DLD1 (cell line): ENCODE results near the gene FTSJ3.
"Not testable (repeated sequence)": the region's sequence is repeated elsewhere in the genome, so short reads cannot be mapped to it uniquely, and the experiment has no call there.

Source experiments
- in situ Hi-C: cut with HindIII; loops from 2 replicates; pipeline ENCODE4 v1.10.0; 2017; ENCODE audit warnings: low sequenced_read_pairs

Gene FTSJ3

DNA sequence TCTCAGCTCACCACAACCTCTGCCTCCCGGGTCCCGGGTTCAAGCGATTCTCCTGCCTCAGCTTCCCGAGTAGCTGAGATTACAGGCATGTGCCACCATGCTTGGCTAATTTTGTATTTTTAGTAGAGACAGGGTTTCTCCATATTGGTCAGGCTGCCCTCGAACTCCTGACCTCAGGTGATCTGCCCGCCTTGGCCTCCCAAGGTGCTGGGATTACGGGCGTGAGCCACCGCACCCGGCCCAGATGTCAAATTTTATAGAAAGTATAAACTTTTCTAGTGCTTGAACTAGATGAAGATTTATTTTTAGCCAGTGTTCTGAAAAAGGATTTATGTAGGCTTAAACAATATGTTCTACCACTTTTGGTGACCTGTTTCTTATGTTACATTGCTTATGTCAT lies 31.1 kb downstream of the FTSJ3 start:
- in situ Hi-C loops = not testable (repeated sequence)

DNA sequence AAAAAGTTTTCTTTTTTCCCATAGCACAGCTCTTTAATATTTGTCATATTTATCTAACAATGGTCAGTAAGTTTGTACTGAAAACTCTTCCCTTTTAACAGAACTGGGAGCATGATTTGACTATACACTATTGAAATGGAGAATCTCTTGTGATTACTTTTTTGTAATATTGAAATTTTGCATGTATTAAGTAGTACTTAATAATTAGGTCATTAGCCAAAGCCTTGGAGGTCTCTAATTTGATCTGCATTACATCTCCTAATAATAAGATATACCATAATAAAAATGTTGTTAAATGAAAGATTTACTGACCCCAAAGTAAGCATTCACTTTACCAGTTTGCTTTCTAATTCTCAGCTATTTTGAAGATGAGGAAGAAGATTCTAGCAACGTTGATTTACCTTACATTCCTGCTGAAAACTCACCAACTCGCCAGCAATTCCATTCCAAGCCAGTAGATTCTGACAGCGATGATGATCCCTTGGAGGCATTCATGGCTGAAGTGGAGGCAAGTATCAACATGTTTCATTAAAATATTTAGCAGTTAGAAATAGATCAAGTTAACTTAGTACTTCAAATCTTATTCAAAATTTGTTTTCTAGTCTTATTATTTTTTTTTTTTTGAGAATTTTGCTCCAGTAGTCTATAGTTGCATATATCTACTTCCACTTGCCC lies 35.3 kb downstream of the FTSJ3 start:
- in situ Hi-C loops = no loop called here

GRCh38 chr17:63790057-63790456 lies 37.4 kb downstream of the FTSJ3 start:
- in situ Hi-C loops = no loop called here

- in situ Hi-C loops = no loop called here
These were observed 40.3 kb downstream of the FTSJ3 start for GRCh38 chr17:63786971-63787711.

- in situ Hi-C loops = no loop called here
These were observed 41.3 kb downstream of the FTSJ3 start for GRCh38 chr17:63786117-63786516.

- in situ Hi-C loops = no loop called here
These were observed 41.9 kb downstream of the FTSJ3 start for GRCh38 chr17:63785556-63785955.

DNA sequence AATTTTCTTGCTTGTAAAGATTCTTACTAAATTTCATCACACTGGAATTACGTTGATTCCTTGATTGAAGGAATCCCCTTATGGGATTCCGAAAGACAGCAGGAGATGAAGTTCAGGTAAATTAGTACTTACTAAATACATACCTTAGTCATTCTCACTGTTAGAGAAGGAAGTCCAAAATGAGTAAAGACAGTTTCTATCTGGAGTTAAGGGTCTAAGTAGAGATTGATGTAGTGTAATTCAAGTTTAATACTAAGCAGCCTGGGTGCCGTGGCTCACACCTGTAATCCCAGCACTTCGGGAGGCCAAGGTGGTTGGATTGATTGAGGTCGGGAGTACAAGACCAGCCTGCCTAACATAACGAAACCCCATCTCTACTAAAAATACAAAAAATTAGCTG lies 43.9 kb downstream of the FTSJ3 start:
- in situ Hi-C loops = loop anchor here (5.0 kb wide), 1 partner anchor 34 kb away; no protein-coding TSS in a partner anchor

DNA sequence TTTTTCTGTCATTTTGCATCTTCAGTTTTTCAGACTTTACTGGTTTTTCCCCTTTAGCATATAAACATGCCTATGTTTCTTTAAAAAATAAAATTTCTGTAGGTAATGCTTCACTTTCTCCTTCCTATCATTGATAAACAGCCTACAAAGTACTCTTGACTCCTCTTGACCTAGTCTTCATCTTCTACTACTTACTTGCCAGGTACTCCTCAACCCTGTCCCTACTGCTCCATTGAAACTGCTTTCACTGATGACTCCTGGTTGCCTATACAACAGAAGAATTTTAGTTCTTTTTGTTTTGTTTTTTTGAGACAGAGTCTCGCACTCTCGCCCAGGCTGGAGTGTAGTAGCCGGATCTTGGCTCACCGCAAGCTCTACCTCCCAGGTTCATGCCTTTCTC lies 46.5 kb downstream of the FTSJ3 start:
- in situ Hi-C loops = loop anchor here (5.0 kb wide), 1 partner anchor 36 kb away; no protein-coding TSS in a partner anchor

DNA sequence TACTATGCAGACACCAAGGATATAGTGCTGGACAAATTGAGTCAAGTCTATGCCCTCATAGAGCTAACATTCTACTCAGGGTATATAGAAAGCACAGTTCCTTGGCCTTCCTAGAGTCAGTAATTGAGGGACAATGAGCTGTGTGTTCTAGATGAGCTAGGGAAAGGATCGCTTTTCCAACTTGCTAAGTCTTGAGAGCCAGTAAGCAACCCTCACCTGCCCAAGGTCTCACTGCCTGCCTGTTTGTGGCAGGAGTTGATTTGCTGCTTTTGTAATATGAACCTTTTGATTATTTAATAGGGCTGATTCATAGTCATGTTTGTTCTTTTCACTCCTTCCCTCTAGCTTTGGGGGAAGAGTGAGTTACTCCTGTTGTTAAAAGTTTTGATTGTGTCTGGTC lies 47.0 kb downstream of the FTSJ3 start:
- in situ Hi-C loops = loop anchor here (5.0 kb wide), 1 partner anchor 37 kb away; no protein-coding TSS in a partner anchor

DNA sequence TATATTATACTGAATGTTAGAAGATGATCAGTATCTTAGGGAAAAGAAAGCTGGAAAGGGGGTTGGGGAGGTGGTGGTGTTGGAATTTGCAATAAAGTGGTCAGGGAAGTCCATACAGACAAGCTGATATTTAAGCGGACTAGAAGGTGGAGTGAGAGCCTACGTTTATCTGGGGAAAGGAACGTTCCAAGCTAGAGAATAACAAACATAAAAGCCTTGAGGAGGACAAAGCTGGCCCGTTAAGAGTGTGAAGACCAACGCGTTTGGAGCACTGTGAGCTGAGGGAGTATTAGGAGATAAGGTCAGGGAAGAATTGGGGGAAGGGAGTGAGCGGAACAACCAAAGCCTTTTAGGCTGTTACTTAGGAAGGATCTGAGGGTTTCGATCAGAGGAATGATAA lies 52.0 kb downstream of the FTSJ3 start:
- in situ Hi-C loops = no loop called here

DNA sequence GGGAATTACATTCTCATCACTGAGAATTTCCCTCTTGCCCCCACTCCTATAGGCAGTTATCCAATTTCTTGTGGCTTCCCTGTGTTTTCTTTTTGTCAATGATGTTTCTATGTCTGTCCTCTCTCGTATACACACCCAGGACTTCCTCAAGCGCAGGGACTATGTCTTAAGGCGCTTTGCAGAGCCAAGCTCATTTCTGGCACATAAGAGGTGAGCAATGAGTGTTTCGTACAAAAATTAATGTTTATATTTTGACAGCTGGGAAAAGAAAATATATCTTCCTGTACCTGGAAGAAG lies 52.5 kb downstream of the FTSJ3 start:
- in situ Hi-C loops = no loop called here

- in situ Hi-C loops = no loop called here
These were observed 53.1 kb downstream of the FTSJ3 start, which contains the start of gene DDX42 for GRCh38 chr17:63774141-63774968. Gene DDX42 (plus strand): TSS chr17:63774170. CDS start chr17:63787050, 12,880 bp downstream.

GRCh38 chr17:63773272-63774140 lies 54.0 kb downstream of the FTSJ3 start, which contains the start of gene CCDC47:
Gene CCDC47 (minus strand): TSS chr17:63773597. CDS start chr17:63766175, 7,422 bp downstream.
- in situ Hi-C loops = no loop called here

DNA sequence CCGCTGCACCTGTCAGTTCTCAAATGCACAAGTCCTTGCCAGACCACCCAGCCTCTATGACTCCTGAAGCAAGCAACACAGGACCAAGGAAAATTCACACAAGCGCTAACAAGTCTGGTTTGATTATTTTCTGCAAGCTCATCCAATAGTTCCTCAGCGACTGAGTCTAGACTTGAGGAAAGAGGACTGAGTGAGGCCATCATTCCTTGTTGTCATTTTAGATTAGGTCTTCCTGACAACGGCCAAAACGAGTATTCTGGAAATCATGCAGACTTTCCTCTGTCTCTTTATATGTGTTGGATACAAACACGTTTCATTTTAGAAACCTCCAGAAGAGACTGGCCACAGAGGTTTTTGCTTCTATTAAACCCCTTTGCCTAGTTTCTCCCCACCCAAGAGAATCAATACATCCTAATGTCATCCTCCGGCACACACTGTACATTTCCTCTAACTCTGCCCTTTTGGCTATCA lies 54.6 kb downstream of the FTSJ3 start:
- in situ Hi-C loops = no loop called here
